GM12878 (cell line): ENCODE results near the gene SMC1B.

Experiments
- CTCF ChIP-seq, 3 experiments: IDR thresholded peaks in 2 of 3; conservative IDR thresholded peaks in 1 of 3; 2 replicates each; pipeline ENCODE4 v1.5.1; 2011; ENCODE audit warnings: low read depth in 3 of 3, low read length in 3 of 3, mild to moderate bottlenecking in 3 of 3, control low read depth in 2 of 3, moderate library complexity in 2 of 3, inconsistent platforms in 1 of 3, mixed read lengths in 1 of 3; ENCODE audit not compliant: control insufficient read depth in 2 of 3, insufficient read depth in 1 of 3; ENCODE audit errors: extremely low read depth in 1 of 3
- EGR1 ChIP-seq, 2 experiments: IDR thresholded peaks; 1 replicate in 1 of 2; 2 replicates in 1 of 2; pipeline ENCODE4 v1.6.1; 2011 to 2012; ENCODE audit warnings: low read depth in 2 of 2, low read length in 2 of 2, borderline replicate concordance in 1 of 2, mild to moderate bottlenecking in 1 of 2, moderate library complexity in 1 of 2
- EP300 ChIP-seq, 2 experiments: fragments of 150-350 bp in 1 of 2; IDR thresholded peaks; 2 replicates each; pipeline ENCODE4 v1.6.1; 2011 to 2012; ENCODE audit warnings: low read depth in 2 of 2, low read length in 2 of 2, borderline replicate concordance in 1 of 2, improper control_type of control experiment in 1 of 2, inconsistent platforms in 1 of 2; ENCODE audit not compliant: control insufficient read depth in 1 of 2
- EZH2 ChIP-seq: IDR thresholded peaks from 2 replicates; pipeline ENCODE4 v1.6.1; 2012; ENCODE audit warnings: low read depth, mild to moderate bottlenecking, control low read depth, inconsistent platforms, low read length, borderline replicate concordance; ENCODE audit not compliant: control insufficient read depth
- MXI1 ChIP-seq: fragments of 150-350 bp; IDR thresholded peaks from 2 replicates; pipeline ENCODE4 v1.6.1; 2011; ENCODE audit warnings: low read depth, mild to moderate bottlenecking, inconsistent platforms, low read length, improper control_type of control experiment
- POLR2A ChIP-seq: IDR thresholded peaks from 2 replicates; pipeline ENCODE4 v1.6.1; 2011; ENCODE audit warnings: low read depth, mild to moderate bottlenecking, low read length
- RAD21 ChIP-seq: IDR thresholded peaks from 2 replicates; pipeline ENCODE4 v1.6.1; 2011; ENCODE audit warnings: mild to moderate bottlenecking, low read depth, low read length, moderate library complexity; ENCODE audit not compliant: insufficient read depth
- ZNF207 ChIP-seq: fragments of 450-650 bp; IDR thresholded peaks from 2 replicates; pipeline ENCODE4 v1.6.1; 2014; ENCODE audit warnings: antibody characterized with exemption, mild to moderate bottlenecking, borderline replicate concordance

GRCh38 chr22:45306139-45306538 lies 107.3 kb downstream of the SMC1B start:
- TF ChIP-seq EGR1 (IDR thresholded peaks at IDR 0.05; ENCODE audit: borderline replicate concordance in 1 of 2, low read depth in 2 of 2, low read length in 2 of 2) (no peak), EP300 (IDR thresholded peaks at IDR 0.05; ENCODE audit: borderline replicate concordance in 1 of 2, control insufficient read depth in 1 of 2, low read depth in 2 of 2, low read length in 2 of 2) (no peak), ZNF207 (no peak), CTCF (IDR thresholded peaks at IDR 0.05 in 2 of 3, conservative IDR thresholded peaks at IDR 0.05 in 1 of 3; ENCODE audit: control insufficient read depth in 2 of 3, extremely low read depth in 1 of 3, insufficient read depth in 1 of 3, low read depth in 3 of 3, low read length in 3 of 3) (no peak), EZH2 (no peak), POLR2A (no peak), RAD21 (no peak), MXI1 (no peak)
